GM19397 (cell line): ENCODE data around the gene PCBP3.

Experiments
- ATAC-seq: cut with Tn5 transposase; IDR thresholded peaks from one replicate; pipeline ENCODE4 v1.9.1; 2021; ENCODE audit warnings: mild to moderate bottlenecking, moderate library complexity; ENCODE audit not compliant: unreplicated experiment

Gene PCBP3

GRCh38 chr21:45919593-45919992 lies 276.1 kb downstream of the PCBP3 start:
- no peak for ATAC-seq

- ATAC-seq, result no peak
Measured at GRCh38 chr21:45920824-45921600, 277.5 kb downstream of the PCBP3 start.

- no peak for ATAC-seq
Measured at GRCh38 chr21:45921917-45922316, 278.4 kb downstream of the PCBP3 start.

GRCh38 chr21:45922648-45923047 lies 279.1 kb downstream of the PCBP3 start:
- no peak for ATAC-seq

- no peak for ATAC-seq
Measured at GRCh38 chr21:45923146-45923545, 279.6 kb downstream of the PCBP3 start.

- ATAC-seq, result no peak
Measured at GRCh38 chr21:45926281-45926680, 282.8 kb downstream of the PCBP3 start.

GRCh38 chr21:45927032-45927431 lies 283.5 kb downstream of the PCBP3 start:
- no peak for ATAC-seq

GRCh38 chr21:45927851-45928850 lies 284.6 kb downstream of the PCBP3 start:
- ATAC-seq, result no peak

GRCh38 chr21:45929449-45929848 lies 285.9 kb downstream of the PCBP3 start:
- no peak for ATAC-seq

GRCh38 chr21:45930231-45930760 lies 286.8 kb downstream of the PCBP3 start:
- ATAC-seq, result no peak

GRCh38 chr21:45930792-45931191 lies 287.3 kb downstream of the PCBP3 start:
- ATAC-seq, result no peak

- no peak for ATAC-seq
Measured at GRCh38 chr21:45931397-45931969, 288.0 kb downstream of the PCBP3 start.

- no peak for ATAC-seq
Measured at GRCh38 chr21:45932922-45933502, 289.5 kb downstream of the PCBP3 start.

GRCh38 chr21:45934085-45934484 lies 290.6 kb downstream of the PCBP3 start:
- ATAC-seq, result no peak

- ATAC-seq, result no peak
Measured at GRCh38 chr21:45934554-45934953, 291.0 kb downstream of the PCBP3 start.

GRCh38 chr21:45935628-45936027 lies 292.1 kb downstream of the PCBP3 start:
- ATAC-seq, result no peak

- ATAC-seq, result no peak
Measured at GRCh38 chr21:45937721-45938452, 294.4 kb downstream of the PCBP3 start.

- ATAC-seq, result no peak
Measured at GRCh38 chr21:45938453-45938755, 294.9 kb downstream of the PCBP3 start.

- ATAC-seq, result no peak
Measured at GRCh38 chr21:45938811-45939520, 295.4 kb downstream of the PCBP3 start.
